B cell (primary cell): Measurements from ENCODE around the gene PRKCQ.

Source experiments
- CTCF ChIP-seq: fragments of 200-600 bp; IDR thresholded peaks from one replicate; pipeline ENCODE4 v1.8.0; 2022; ENCODE audit warnings: antibody characterized with exemption, mild to moderate bottlenecking
- EZH2 ChIP-seq: IDR thresholded peaks from 2 replicates; pipeline ENCODE4 v1.6.1; 2012; ENCODE audit warnings: borderline replicate concordance, low read depth, mild to moderate bottlenecking, moderate library complexity, low read length; ENCODE audit not compliant: insufficient read depth, poor library complexity, severe bottlenecking

- TF ChIP-seq CTCF (no peak), EZH2 (no peak)
These were observed 27.7 kb upstream of the PRKCQ start for GRCh38 chr10:6607778-6608177.
